ENCODE data around the gene CITED2. TPM values are rescaled to one million over a fixed set of nuclear protein-coding genes. Genes with fewer than 3 reads are reported as not detected.

CITED2 gene
- total RNA-seq, 3 donors from 2014 or later (not counting 1 experiment from before 2014, with no cell fraction given) = 89.8 to 152 (median 112) TPM

- Mint-ChIP-seq H3K27me3 (ENCODE audit: low read depth in 2 of 2) (no peaks in the 10 kb centered on the region), H3K4me1 (peaks cover 36 to 39% of the 10 kb centered on the region in 2 donors), H3K36me3 (no peaks in the 10 kb centered on the region), H3K4me3 (peak overlapping the region; percentile 65), H3K9me3 (no peaks in the 10 kb centered on the region), H3K27ac (peak overlapping the region; percentile 98)
- no peak for TF ChIP-seq CTCF (IDR thresholded peaks at IDR 0.05)
- DNase-seq = no peak
- Histone ChIP-seq H3K4me3 (ENCODE audit: low read length) (no peak overlapping the region), H3K9me3 (ENCODE audit: control insufficient read depth, insufficient read depth, low read length) (no peaks in the 10 kb centered on the region), H3K27ac (ENCODE audit: low read length) (peak overlapping the region; percentile 59), H3K27me3 (ENCODE audit: control insufficient read depth, insufficient read depth, low read length) (no peaks in the 10 kb centered on the region), H3K4me1 (ENCODE audit: control insufficient read depth, insufficient read depth, low read length) (peaks cover 29% of the 10 kb centered on the region), H3K36me3 (ENCODE audit: control insufficient read depth, insufficient read depth, low read length) (no peaks in the 10 kb centered on the region)
- intact Hi-C loops (cut with micrococcal nuclease) = loop anchor here (2.0 kb wide), 1 partner anchor 50 kb away; the partner anchor contains the start of gene CITED2
- ATAC-seq = peak in 1 of 3 donors; percentile 36
Measured at GRCh38 chr6:139325125-139325524, 49.3 kb downstream of the CITED2 start.

GRCh38 chr6:139324301-139324555, 50.2 kb downstream of the CITED2 start:
- H3K9me3 Mint-ChIP-seq = no peaks in the 10 kb centered on the region
- Histone ChIP-seq H3K36me3 (ENCODE audit: control insufficient read depth, insufficient read depth, low read length) (no peaks in the 10 kb centered on the region), H3K4me3 (ENCODE audit: low read length) (peak overlapping the region; percentile 34), H3K9me3 (ENCODE audit: control insufficient read depth, insufficient read depth, low read length) (no peaks in the 10 kb centered on the region), H3K27me3 (ENCODE audit: control insufficient read depth, insufficient read depth, low read length) (no peaks in the 10 kb centered on the region), H3K4me1 (ENCODE audit: control insufficient read depth, insufficient read depth, low read length) (peaks cover 29% of the 10 kb centered on the region), H3K27ac (ENCODE audit: low read length) (peak overlapping the region; percentile 92)
- peaks cover 36 to 39% of the 10 kb centered on the region in 2 donors for H3K4me1 Mint-ChIP-seq
- no peaks in the 10 kb centered on the region for H3K36me3 Mint-ChIP-seq
- peak in 1 of 2 donors; percentile 10 for DNase-seq
- no peaks in the 10 kb centered on the region for H3K27me3 Mint-ChIP-seq (ENCODE audit: low read depth in 2 of 2)
- no peak for ATAC-seq
- no CpG with 5 or more reads among the region's 1 CpG for WGBS (ENCODE audit: insufficient coverage)
- peak overlapping the region; percentile 90 for H3K4me3 Mint-ChIP-seq
- peak overlapping the region; percentile 98 for H3K27ac Mint-ChIP-seq
- TF ChIP-seq CTCF (IDR thresholded peaks at IDR 0.05) = no peak
- intact Hi-C loops (cut with micrococcal nuclease) = loop anchor here (2.0 kb wide), 1 partner anchor 51 kb away; the partner anchor contains the start of gene CITED2

- intact Hi-C loops (cut with micrococcal nuclease) = loop anchor here (1.0 to 2.0 kb wide), 2 partner anchors 32 to 51 kb away; partner anchors contain the start of genes CITED2 and TXLNB
- Mint-ChIP-seq H3K27ac (peak overlapping the region; percentile 98), H3K4me1 (peaks cover 36 to 39% of the 10 kb centered on the region in 2 donors), H3K27me3 (ENCODE audit: low read depth in 2 of 2) (no peaks in the 10 kb centered on the region), H3K9me3 (no peaks in the 10 kb centered on the region), H3K36me3 (no peaks in the 10 kb centered on the region), H3K4me3 (peak overlapping the region; percentile 90)
- Histone ChIP-seq H3K36me3 (ENCODE audit: control insufficient read depth, insufficient read depth, low read length) (no peaks in the 10 kb centered on the region), H3K27ac (ENCODE audit: low read length) (peak overlapping the region; percentile 92), H3K9me3 (ENCODE audit: control insufficient read depth, insufficient read depth, low read length) (no peaks in the 10 kb centered on the region), H3K27me3 (ENCODE audit: control insufficient read depth, insufficient read depth, low read length) (no peaks in the 10 kb centered on the region), H3K4me3 (ENCODE audit: low read length) (peak overlapping the region; percentile 34), H3K4me1 (ENCODE audit: control insufficient read depth, insufficient read depth, low read length) (peaks cover 29% of the 10 kb centered on the region)
- peak; percentile 70 to 90 for DNase-seq
- under 1% methylated on average over 13 of the region's 21 CpGs for WGBS (ENCODE audit: insufficient coverage)
- ATAC-seq = peak; percentile 79 to 85 (median 82)
- TF ChIP-seq CTCF (IDR thresholded peaks at IDR 0.05) = no peak
Measured at GRCh38 chr6:139323511-139324300, 50.7 kb downstream of the CITED2 start.

Other genes with a start within 250 kb of the CITED2 start
- 10 to 100 TPM; 76.5 to 80.5 (median 77.6) TPM for gene HECA, start 239.6 kb downstream of the CITED2 start, total RNA-seq
- under 1 TPM; 0.24 to 0.93 (median 0.50) TPM for gene TXLNB, start 82.7 kb downstream of the CITED2 start, total RNA-seq